ENCODE data around the gene LPAR2.
"Not testable (repeated sequence)": the region's sequence is repeated elsewhere in the genome, so short reads cannot be mapped to it uniquely, and the experiment has no call there.

LPAR2 gene

GRCh38 chr19:19627621-19628500 lies at the start of gene LPAR2:
TSS of gene LPAR2 (minus strand) at chr19:19628220. CDS start at chr19:19627275, 945 bp downstream.
- peak; percentile 46 for DNase-seq (ENCODE audit: low read depth, low spot score)

GRCh38 chr19:19677579-19677978 lies 49.6 kb upstream of the LPAR2 start:
- no peak for DNase-seq (ENCODE audit: low read depth, low spot score)

GRCh38 chr19:19674315-19674714 lies 46.3 kb upstream of the LPAR2 start:
- no peak for DNase-seq (ENCODE audit: low read depth, low spot score)

DNA sequence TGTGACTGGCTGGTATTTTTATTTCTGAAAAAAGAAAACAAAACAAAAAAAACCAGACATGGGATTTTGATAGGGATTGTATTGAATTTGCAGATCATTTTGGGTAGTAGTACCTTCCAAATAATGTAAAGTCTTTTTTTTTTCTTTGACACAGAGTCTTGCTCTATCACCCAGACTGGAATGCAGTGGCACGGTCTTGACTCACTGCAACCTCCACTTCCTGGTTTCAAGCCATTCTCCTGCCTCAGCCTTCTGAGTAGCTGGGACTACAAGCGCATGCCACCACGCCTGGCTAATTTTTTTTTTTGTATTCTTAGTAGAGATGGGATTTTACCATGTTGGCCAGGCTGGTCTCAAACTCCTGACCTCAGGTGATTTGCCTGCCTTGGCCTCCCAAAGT lies 44.8 kb upstream of the LPAR2 start:
- DNase-seq (ENCODE audit: low read depth, low spot score), result no peak

DNA sequence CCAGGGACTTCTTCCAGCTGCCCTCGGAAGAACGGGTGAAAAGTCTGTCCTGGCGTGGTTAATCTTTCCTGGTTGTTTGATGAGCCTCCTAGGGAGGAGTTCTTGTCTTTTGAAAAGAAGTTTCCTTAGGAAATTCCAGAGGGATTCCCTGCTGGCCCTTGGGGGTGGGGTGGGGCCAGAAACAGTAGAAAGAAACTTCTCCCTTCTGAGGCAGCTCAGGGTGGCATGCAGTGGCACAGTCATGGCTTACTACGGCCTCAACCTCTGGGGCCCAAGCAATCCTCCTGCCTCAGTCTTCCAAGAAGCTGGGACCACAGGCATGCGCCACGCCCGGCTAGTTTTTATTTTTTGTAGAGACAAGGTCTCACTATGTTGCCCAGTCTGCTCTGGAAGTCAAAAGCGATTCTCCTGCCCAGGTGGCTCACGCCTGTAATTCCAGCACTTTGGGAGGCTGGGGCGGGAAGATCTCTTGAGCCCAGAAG lies 42.1 kb upstream of the LPAR2 start:
- DNase-seq (ENCODE audit: low read depth, low spot score), result no peak

GRCh38 chr19:19668230-19669012 lies 40.4 kb upstream of the LPAR2 start, which contains the start of gene ZNF101:
TSS of gene ZNF101 (plus strand) at chr19:19668839. CDS start at chr19:19668964, 125 bp downstream.
- DNase-seq (ENCODE audit: low read depth, low spot score), result peak; percentile 95

GRCh38 chr19:19665420-19665948 lies 37.5 kb upstream of the LPAR2 start:
- DNase-seq (ENCODE audit: low read depth, low spot score), result not testable (repeated sequence)

DNA sequence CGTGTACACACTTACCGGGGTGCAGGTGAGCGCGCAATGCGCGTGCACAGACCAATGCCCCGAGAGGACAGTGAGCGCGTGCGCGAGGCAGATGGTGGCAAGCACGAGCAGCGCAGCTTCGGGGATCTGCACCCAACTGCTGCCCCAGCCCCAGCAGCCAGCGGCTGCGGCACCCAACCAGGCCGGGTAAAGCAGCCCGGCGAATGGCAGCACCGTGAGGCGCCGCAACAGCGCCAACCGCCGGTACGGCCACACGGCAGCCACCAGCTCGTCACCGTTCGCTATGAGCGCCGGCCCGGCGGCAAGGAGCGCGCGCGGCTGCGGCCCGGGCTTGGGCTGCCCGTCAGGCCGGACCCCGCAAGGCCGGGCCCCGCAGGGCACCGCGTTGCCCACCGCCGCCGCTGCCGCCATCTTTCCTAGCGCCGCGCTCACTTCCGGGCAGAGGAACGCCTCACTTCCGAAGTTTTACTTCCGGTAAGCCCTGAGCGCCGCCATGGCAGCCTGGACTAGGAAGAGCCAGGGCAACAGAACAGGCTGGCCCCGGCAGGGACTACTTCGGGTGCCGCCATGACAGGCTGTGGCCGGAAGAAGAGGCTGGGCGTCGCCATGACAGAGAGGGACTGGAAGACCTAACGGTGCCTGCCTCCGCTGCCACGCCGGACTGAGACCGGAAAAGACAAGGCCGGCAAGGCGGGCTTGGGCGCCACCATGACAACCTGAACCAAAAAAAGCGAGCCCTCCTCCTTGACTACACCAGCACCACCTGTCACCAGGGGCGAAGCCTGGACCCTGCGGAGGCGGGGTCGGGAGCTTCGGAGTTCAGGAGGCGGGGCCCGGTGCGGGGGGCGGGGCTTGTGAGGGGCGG lies 35.5 kb upstream of the LPAR2 start, which contains the start of gene ATP13A1:
TSS of gene ATP13A1 (minus strand) at position 421 of the 865 bp plus-strand sequence. CDS start at position 411, 10 bp downstream.
- DNase-seq (ENCODE audit: low read depth, low spot score), result peak; percentile 98

GRCh38 chr19:19662871-19663255 lies 34.8 kb upstream of the LPAR2 start:
- DNase-seq (ENCODE audit: low read depth, low spot score), result peak; percentile 19

DNA sequence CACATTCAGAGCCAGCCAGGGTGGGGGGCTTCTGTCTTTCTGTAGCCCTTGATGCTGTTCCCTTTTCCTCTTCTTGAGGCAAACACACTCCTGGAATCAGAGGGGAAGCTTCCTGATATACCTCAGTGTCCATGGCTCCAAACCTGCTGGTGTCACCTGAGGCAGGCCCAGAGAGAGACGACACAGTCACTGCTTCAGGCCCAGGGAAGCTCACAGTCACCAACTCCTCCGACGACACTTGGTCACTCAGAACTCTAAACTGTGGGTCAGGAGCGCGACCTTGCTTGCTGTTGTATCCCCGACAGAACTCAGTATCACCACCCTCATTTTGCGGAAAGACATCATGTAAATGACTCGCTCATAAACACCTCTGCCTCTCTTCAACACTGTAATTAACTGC lies 34.3 kb upstream of the LPAR2 start:
- DNase-seq (ENCODE audit: low read depth, low spot score), result no peak

GRCh38 chr19:19661675-19662251 lies 33.7 kb upstream of the LPAR2 start:
- DNase-seq (ENCODE audit: low read depth, low spot score), result no peak

GRCh38 chr19:19661141-19661674 lies 33.2 kb upstream of the LPAR2 start:
- no peak for DNase-seq (ENCODE audit: low read depth, low spot score)

GRCh38 chr19:19659646-19660245 lies 31.7 kb upstream of the LPAR2 start:
- no peak for DNase-seq (ENCODE audit: low read depth, low spot score)

GRCh38 chr19:19657397-19657783 lies 29.4 kb upstream of the LPAR2 start:
- DNase-seq (ENCODE audit: low read depth, low spot score), result no peak

- no peak for DNase-seq (ENCODE audit: low read depth, low spot score)
These were observed 28.7 kb upstream of the LPAR2 start for GRCh38 chr19:19656451-19657396.

GRCh38 chr19:19655641-19656343 lies 27.8 kb upstream of the LPAR2 start:
- DNase-seq (ENCODE audit: low read depth, low spot score), result no peak

GRCh38 chr19:19655051-19655594 lies 27.1 kb upstream of the LPAR2 start:
- DNase-seq (ENCODE audit: low read depth, low spot score), result no peak

- no peak for DNase-seq (ENCODE audit: low read depth, low spot score)
These were observed 26.4 kb upstream of the LPAR2 start for GRCh38 chr19:19654441-19654840.

All from astrocyte of the hippocampus (primary cell).